SJSA1 (cell line): ENCODE measurements around the gene JMY. TPM values are rescaled to one million over a fixed set of nuclear protein-coding genes. Genes with fewer than 3 reads are reported as not detected.

Experiments
- DNase-seq, 2 experiments: peaks; one replicate each; pipeline ENCODE4 v3.0.0-alpha.2; 2015 to 2020; ENCODE audit warnings: low spot score in 2 of 2, low read depth in 1 of 2
- H3K27ac ChIP-seq: fragments of 250-450 bp; sonication (Bioruptor Pico); 2 replicates; pipeline ENCODE4 v1.5.1; 2020; ENCODE audit warnings: mild to moderate bottlenecking, moderate library complexity
- H3K27me3 ChIP-seq: fragments of 250-450 bp; sonication (Bioruptor Pico); replicated peaks from 2 replicates; pipeline ENCODE4 v1.5.1; 2020; ENCODE audit warnings: mild to moderate bottlenecking, moderate library complexity
- H3K36me3 ChIP-seq: fragments of 250-450 bp; sonication (Bioruptor Pico); 2 replicates; pipeline ENCODE4 v1.5.1; 2020; ENCODE audit warnings: mild to moderate bottlenecking
- H3K4me1 ChIP-seq: fragments of 250-450 bp; sonication (Bioruptor Pico); replicated peaks from 2 replicates; pipeline ENCODE4 v1.6.1; 2021; ENCODE audit warnings: mild to moderate bottlenecking
- H3K4me3 ChIP-seq: fragments of 250-450 bp; sonication (Bioruptor Pico); 2 replicates; pipeline ENCODE4 v1.5.1; 2020; ENCODE audit warnings: mild to moderate bottlenecking
- H3K9me3 ChIP-seq: fragments of 250-450 bp; sonication (Bioruptor Pico); replicated peaks from 2 replicates; pipeline ENCODE4 v1.5.1; 2020; ENCODE audit warnings: mild to moderate bottlenecking
- total RNA-seq: library from RNA; depleted of rRNA; stranded (reverse); fragments of >200 nt; shearing (Covaris generic); gene quantifications from 2 replicates; pipeline ENCODE4 v1.2.3, GENCODE V29; 2014; rRNA removed

Gene JMY, protein sequence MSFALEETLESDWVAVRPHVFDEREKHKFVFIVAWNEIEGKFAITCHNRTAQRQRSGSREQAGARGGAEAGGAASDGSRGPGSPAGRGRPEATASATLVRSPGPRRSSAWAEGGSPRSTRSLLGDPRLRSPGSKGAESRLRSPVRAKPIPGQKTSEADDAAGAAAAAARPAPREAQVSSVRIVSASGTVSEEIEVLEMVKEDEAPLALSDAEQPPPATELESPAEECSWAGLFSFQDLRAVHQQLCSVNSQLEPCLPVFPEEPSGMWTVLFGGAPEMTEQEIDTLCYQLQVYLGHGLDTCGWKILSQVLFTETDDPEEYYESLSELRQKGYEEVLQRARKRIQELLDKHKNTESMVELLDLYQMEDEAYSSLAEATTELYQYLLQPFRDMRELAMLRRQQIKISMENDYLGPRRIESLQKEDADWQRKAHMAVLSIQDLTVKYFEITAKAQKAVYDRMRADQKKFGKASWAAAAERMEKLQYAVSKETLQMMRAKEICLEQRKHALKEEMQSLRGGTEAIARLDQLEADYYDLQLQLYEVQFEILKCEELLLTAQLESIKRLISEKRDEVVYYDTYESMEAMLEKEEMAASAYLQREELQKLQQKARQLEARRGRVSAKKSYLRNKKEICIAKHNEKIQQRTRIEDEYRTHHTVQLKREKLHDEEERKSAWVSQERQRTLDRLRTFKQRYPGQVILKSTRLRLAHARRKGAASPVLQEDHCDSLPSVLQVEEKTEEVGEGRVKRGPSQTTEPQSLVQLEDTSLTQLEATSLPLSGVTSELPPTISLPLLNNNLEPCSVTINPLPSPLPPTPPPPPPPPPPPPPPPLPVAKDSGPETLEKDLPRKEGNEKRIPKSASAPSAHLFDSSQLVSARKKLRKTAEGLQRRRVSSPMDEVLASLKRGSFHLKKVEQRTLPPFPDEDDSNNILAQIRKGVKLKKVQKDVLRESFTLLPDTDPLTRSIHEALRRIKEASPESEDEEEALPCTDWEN
- total RNA-seq, result 2.3 and 2.9 TPM in 2 replicates

GRCh38 chr5:79235634-79236361 is at the start of gene JMY:
JMY (plus strand) TSS chr5:79236131; CDS start chr5:79236651, 520 bp downstream.
- H3K4me3 ChIP-seq, result peak within 1 kb of the TSS; percentile 91
- H3K4me1 ChIP-seq, result peaks cover 20% of the 10 kb centered on the region
- peaks cover 4% of the 10 kb centered on the region for H3K36me3 ChIP-seq
- peak within 1 kb of the TSS; percentile 13; the same call in 1 of the 2 replicates for H3K27ac ChIP-seq
- peak; percentile 72 to 74 for DNase-seq
- no peaks in the 10 kb centered on the region for H3K9me3 ChIP-seq
- H3K27me3 ChIP-seq, result no peaks in the 10 kb centered on the region

- H3K27me3 ChIP-seq, result no peaks in the 10 kb centered on the region
- DNase-seq, result no peak
- H3K4me1 ChIP-seq, result no peaks in the 10 kb centered on the region
- H3K9me3 ChIP-seq, result no peaks in the 10 kb centered on the region
- H3K27ac ChIP-seq, result no peak overlapping the region
- H3K4me3 ChIP-seq, result no peak overlapping the region
- no peaks in the 10 kb centered on the region for H3K36me3 ChIP-seq
Observed at GRCh38 chr5:79186455-79186854, 49.5 kb upstream of the JMY start.

GRCh38 chr5:79189439-79190234 is 46.3 kb upstream of the JMY start:
- Histone ChIP-seq H3K27me3 (no peaks in the 10 kb centered on the region), H3K9me3 (no peaks in the 10 kb centered on the region), H3K4me1 (no peaks in the 10 kb centered on the region), H3K36me3 (no peaks in the 10 kb centered on the region), H3K4me3 (no peak overlapping the region), H3K27ac (no peak overlapping the region)
- DNase-seq, result no peak

GRCh38 chr5:79190235-79190529 is 45.7 kb upstream of the JMY start:
- no peaks in the 10 kb centered on the region for H3K9me3 ChIP-seq
- no peaks in the 10 kb centered on the region for H3K4me1 ChIP-seq
- no peaks in the 10 kb centered on the region for H3K27me3 ChIP-seq
- H3K27ac ChIP-seq, result no peak overlapping the region
- no peaks in the 10 kb centered on the region for H3K36me3 ChIP-seq
- H3K4me3 ChIP-seq, result no peak overlapping the region
- DNase-seq, result no peak

DNA sequence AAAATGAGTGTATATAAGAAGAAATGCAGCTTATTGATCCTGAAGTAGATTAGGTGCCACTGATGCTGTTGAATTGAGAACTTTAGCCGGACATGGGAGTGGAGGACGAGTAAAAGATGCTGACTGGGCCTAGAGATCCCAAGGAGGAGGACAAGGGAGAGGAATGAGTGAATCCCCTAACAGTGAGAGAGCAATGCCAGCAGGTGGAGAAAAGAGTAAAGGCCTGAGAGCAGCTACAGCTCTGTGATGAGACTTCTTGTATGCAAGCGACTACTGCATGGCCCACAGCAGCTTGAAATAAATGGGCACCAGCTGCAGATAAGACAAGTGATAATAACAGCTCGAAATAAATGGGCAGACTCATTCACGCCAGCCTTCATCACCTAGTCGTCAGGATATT is 44.5 kb upstream of the JMY start:
- Histone ChIP-seq H3K27ac (no peak overlapping the region), H3K36me3 (no peaks in the 10 kb centered on the region), H3K27me3 (no peaks in the 10 kb centered on the region), H3K9me3 (no peaks in the 10 kb centered on the region), H3K4me3 (no peak overlapping the region), H3K4me1 (no peaks in the 10 kb centered on the region)
- DNase-seq, result no peak

DNA sequence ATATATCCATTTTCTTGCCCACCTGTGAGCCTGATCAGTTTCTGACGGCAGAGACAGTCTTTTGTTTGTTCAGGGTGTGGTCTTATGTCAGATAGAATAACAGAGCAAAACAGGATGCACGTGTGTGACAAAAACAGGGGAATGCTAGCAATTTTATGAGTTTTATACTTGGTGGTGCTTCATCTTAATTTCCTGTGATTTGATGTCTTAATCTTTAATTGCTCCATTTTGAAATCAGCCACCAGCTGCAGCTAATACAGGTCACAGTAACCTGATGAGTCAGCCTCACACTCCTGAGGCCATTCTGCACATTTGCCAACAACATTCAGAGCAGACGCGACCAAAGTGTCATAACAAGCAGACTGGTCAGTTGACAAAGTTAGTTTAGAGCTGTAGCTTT is 42.3 kb upstream of the JMY start:
- no peak overlapping the region for H3K4me3 ChIP-seq
- DNase-seq, result no peak
- H3K4me1 ChIP-seq, result no peaks in the 10 kb centered on the region

DNA sequence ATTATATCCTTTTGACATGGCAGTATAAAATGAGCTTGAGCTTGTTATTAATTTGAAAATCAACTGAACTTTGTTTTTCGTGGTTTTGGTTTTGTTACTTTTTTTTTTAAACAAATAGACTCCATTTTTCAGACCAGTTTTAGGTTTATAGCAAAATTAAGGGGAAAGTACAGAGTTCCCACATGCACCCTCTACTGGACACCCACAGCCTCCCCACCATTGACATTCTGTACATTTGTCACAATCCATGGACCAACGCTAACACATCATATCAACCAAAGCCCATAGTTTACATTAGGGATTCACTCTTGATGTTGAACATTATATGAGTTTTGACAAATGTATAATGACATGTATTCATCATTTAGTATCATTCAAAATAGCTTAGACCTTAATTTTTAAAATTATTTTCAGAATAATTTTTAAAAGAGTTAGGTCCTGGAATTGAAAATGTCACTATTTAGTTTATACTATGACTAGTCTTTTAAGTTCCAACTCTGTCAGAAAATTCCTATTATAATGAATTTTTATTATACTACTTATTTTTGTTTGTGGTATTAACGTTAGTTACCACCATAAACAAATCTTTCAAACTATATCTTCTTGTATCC is 35.3 kb upstream of the JMY start:
- Histone ChIP-seq H3K36me3 (no peaks in the 10 kb centered on the region), H3K4me3 (no peak overlapping the region), H3K4me1 (peaks cover 16% of the 10 kb centered on the region), H3K27ac (no peak overlapping the region), H3K27me3 (no peaks in the 10 kb centered on the region), H3K9me3 (no peaks in the 10 kb centered on the region)
- no peak for DNase-seq

More for the DNA sequence above, 42.3 kb upstream of the JMY start:
- no peak overlapping the region for H3K27ac ChIP-seq
- H3K27me3 ChIP-seq, result no peaks in the 10 kb centered on the region
- no peaks in the 10 kb centered on the region for H3K9me3 ChIP-seq
- H3K36me3 ChIP-seq, result no peaks in the 10 kb centered on the region

DNA sequence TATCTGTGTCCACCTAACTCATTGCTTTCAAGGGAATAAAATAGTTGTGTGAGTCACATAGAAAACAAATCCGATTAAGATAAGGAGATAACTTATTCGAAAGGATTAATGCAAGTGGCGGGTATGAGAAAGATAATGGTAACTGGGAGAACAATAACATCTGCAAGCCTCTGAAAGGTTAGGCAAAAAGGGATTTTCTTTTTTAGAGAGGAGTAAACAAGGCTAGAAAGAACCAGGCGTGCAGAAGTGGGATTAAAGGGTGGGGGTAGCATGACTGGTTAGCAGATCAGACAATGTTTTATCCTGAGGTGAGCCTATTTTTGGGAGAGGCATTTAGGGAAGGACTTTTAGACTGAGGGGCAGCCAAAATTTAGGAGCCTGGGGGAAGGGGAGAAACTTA is 34.7 kb upstream of the JMY start:
- Histone ChIP-seq H3K4me1 (peaks cover 16% of the 10 kb centered on the region), H3K36me3 (no peaks in the 10 kb centered on the region), H3K4me3 (no peak overlapping the region), H3K9me3 (no peaks in the 10 kb centered on the region), H3K27me3 (no peaks in the 10 kb centered on the region), H3K27ac (peak overlapping the region; percentile 47)
- DNase-seq, result no peak

DNA sequence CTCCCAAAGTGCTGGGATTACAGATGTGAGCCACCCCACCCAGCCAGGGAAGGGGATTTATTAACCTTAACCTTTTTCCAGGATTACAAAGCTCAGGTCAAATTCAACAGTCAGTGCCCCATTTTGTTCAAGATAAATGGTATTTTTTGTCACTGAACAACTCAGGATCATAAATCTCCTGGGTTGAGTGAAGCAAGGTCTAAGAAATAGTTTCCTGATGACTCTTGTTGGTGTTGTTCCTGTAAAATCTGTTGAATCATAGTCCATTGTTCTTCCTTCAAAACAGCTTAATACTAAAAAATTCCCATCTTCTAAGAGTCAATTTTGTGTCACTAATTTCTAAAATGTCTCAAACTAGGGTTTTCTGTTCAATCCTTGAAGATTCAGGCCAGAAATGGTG is 33.9 kb upstream of the JMY start:
- Histone ChIP-seq H3K27ac (peak overlapping the region; percentile 47), H3K27me3 (no peaks in the 10 kb centered on the region), H3K4me3 (no peak overlapping the region), H3K36me3 (no peaks in the 10 kb centered on the region), H3K9me3 (no peaks in the 10 kb centered on the region), H3K4me1 (peaks cover 16% of the 10 kb centered on the region)
- peak in 1 of 2 experiments; percentile 34 for DNase-seq

DNA sequence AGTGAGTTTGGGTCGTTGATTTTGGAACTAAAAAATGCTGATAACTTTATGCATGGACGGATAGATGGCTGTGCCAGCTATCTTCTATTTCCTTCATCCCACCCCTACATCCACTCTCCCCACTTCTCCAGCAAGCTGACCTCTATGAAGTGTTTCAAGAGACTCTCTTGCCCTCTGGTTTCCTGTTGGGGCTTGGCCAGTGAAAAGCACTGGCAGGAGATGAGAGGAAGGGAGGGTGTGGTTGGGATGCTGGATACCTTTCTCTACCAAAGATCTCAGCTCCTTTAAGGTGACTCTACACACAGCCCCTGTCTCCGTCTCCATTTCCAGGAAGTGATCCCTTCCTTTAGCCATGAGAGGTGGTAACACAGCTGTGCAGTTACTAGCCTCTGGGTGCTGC is 30.0 kb upstream of the JMY start:
- H3K27ac ChIP-seq, result no peak overlapping the region
- H3K27me3 ChIP-seq, result no peaks in the 10 kb centered on the region
- H3K4me3 ChIP-seq, result no peak overlapping the region
- H3K36me3 ChIP-seq, result no peaks in the 10 kb centered on the region
- peaks cover 16% of the 10 kb centered on the region for H3K4me1 ChIP-seq
- no peak for DNase-seq
- no peaks in the 10 kb centered on the region for H3K9me3 ChIP-seq

- DNase-seq, result no peak
- H3K27me3 ChIP-seq, result no peaks in the 10 kb centered on the region
- H3K9me3 ChIP-seq, result no peaks in the 10 kb centered on the region
- H3K27ac ChIP-seq, result no peak overlapping the region
- H3K4me3 ChIP-seq, result no peak overlapping the region
- no peaks in the 10 kb centered on the region for H3K36me3 ChIP-seq
- peaks cover 11% of the 10 kb centered on the region for H3K4me1 ChIP-seq
Observed at GRCh38 chr5:79206541-79206940, 29.4 kb upstream of the JMY start.

- no peak for DNase-seq
- H3K27ac ChIP-seq, result no peak overlapping the region
Observed at GRCh38 chr5:79209505-79209904, 26.4 kb upstream of the JMY start.

More at GRCh38 chr5:79209505-79209904, 26.4 kb upstream of the JMY start:
- no peaks in the 10 kb centered on the region for H3K4me1 ChIP-seq
- no peaks in the 10 kb centered on the region for H3K9me3 ChIP-seq
- no peaks in the 10 kb centered on the region for H3K36me3 ChIP-seq
- no peaks in the 10 kb centered on the region for H3K27me3 ChIP-seq
- H3K4me3 ChIP-seq, result no peak overlapping the region
